Measurements from ENCODE around the gene SEPTIN5. TPM values are rescaled to one million over a fixed set of nuclear protein-coding genes. Genes with fewer than 3 reads are reported as not detected.
A peak's percentile ranks its signal among the peaks of the same experiment; 100 is the strongest.

The SEPTIN5 gene
- total and polyA plus RNA-seq, 9 of the 15 experiments (the other 6 are each of a cell fraction or from before 2014, with no cell fraction given): 0.03 to 195 (median 119) TPM

DNA sequence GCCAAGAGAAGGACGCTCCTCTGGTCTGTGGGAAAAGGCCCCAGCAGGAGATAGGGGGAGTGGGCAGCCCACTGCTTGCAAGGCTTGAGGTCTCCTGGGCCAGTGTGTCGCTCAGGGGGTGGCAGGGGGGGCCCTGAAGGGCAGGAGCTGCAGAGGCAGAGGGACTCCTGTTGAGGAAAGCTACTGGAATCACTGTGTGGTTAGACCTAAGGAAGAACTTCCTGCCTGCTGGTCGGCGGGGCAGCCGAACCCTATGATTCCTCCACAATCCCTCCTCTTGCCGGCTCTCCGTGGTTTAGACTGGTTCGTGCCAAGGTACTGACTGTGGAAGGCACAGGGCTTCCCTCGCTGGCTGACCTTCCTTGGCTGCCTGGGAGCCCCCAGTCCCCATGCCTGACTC, 15.2 kb downstream of the SEPTIN5 start:
- Histone ChIP-seq H3K27ac (ENCODE audit: extremely low read depth, low read depth, low read length) (no peak overlapping the region), H2AFZ (ENCODE audit: low read depth, low read length) (no peak overlapping the region)
- no peak for FAIRE-seq

More for the DNA sequence above, 15.2 kb downstream of the SEPTIN5 start:
- peaks cover 2% of the 10 kb centered on the region for H3K9me1 ChIP-seq (ENCODE audit: control insufficient read depth, insufficient read depth, low read length)
- 70% methylated on average over 9 of the region's 9 CpGs for WGBS (ENCODE audit: insufficient coverage, low coverage, missing lambda C conversion rate)
- intact Hi-C loops (cut with micrococcal nuclease): no loop called here
- H3K4me1 ChIP-seq (replicated peaks in 1 of 2; ENCODE audit: control insufficient read depth in 2 of 2, insufficient read depth in 2 of 2, low read length in 2 of 2): peaks cover 16 to 66% of the 10 kb centered on the region in 2 experiments
- ChIA-PET POLR2A (interaction anchor here (0.6 to 4.2 kb wide), 14 partner anchors 12 to 683 kb away, joined by 3 to 58 read pairs (median 6); partner anchors contain the start of genes GNB1L and RTL10), CTCF (ENCODE audit: low intra/inter-chr PET ratio) (interaction anchor here (0.7 to 5.6 kb wide), 5 partner anchors 24 to 284 kb away, joined by 3 to 156 read pairs (median 10); no protein-coding TSS in a partner anchor)
- no peak overlapping the region for H3K4me3 ChIP-seq
- no peak for ATAC-seq
- peaks cover 5% of the 10 kb centered on the region; the same call in 2 of the 3 replicates for H3K79me2 ChIP-seq (ENCODE audit: control insufficient read depth, insufficient read depth, low read length)
- in situ Hi-C loops (cut with MboI): loop anchor here (10.0 kb wide), 1 partner anchor 385 kb away; the partner anchor contains the start of genes RANBP1 and TRMT2A
- H3K9me3 ChIP-seq (replicated peaks; ENCODE audit: control insufficient read depth, insufficient read depth, low read depth, low read length): 0 out of 2 replicates have a peak, but pooled peaks cover 2% of the 10 kb centered on the region
- no TSS peak for BruUV-seq (replicated peaks)
- TF ChIP-seq, protein P1, sequence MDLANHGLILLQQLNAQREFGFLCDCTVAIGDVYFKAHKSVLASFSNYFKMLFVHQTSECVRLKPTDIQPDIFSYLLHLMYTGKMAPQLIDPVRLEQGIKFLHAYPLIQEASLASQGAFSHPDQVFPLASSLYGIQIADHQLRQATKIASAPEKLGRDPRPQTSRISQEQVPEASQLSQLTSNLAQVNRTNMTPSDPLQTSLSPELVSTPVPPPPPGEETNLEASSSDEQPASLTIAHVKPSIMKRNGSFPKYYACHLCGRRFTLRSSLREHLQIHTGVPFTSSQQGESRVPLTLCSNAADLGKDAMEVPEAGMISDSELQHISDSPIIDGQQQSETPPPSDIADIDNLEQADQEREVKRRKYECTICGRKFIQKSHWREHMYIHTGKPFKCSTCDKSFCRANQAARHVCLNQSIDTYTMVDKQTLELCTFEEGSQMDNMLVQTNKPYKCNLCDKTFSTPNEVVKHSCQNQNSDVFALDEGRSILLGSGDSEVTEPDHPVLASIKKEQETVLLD (IDR thresholded peaks at IDR 0.05): no peak
- no peak for TF ChIP-seq ZNF518B (CRISPR knock-in tag; IDR thresholded peaks at IDR 0.05)
- TF ChIP-seq TAF15 (IDR thresholded peaks at IDR 0.05; ENCODE audit: low read depth, low read length): 0 out of 2 replicates have a peak, but pooled peaks have one; percentile 64
- peak; percentile 57; the same call in 1 of the 2 replicates for TF ChIP-seq THAP12 (CRISPR knock-in tag; IDR thresholded peaks at IDR 0.05)
- TF ChIP-seq HDAC1 (IDR thresholded peaks at IDR 0.05): 0 out of 4 replicates have a peak, but pooled peaks of 1 of the 2 experiments have one; percentile 7
- 0 out of 2 replicates have a peak, but pooled peaks have one; percentile 9 for TF ChIP-seq ZBTB7A (IDR thresholded peaks at IDR 0.05; ENCODE audit: borderline replicate concordance, control insufficient read depth, low read depth, low read length)
- peak; percentile 7 for TF ChIP-seq SAP30 (IDR thresholded peaks at IDR 0.05; ENCODE audit: borderline replicate concordance, insufficient read depth, low read depth, low read length, poor library complexity, severe bottlenecking)
- TF ChIP-seq ATF7 (IDR thresholded peaks at IDR 0.05): no peak
- peak; percentile 53 for TF ChIP-seq BCOR (IDR thresholded peaks at IDR 0.05)
- H3K27me3 ChIP-seq (ENCODE audit: control insufficient read depth in 2 of 2, insufficient read depth in 2 of 2, low read length in 2 of 2): peaks cover 0 to 11% of the 10 kb centered on the region in 2 experiments; a peak in 2 of 5 replicates
- H4K20me1 ChIP-seq (replicated peaks; ENCODE audit: control insufficient read depth, insufficient read depth, low read length): peaks cover 11% of the 10 kb centered on the region; the same call in 1 of the 2 replicates
- no peak for DNase-seq (ENCODE audit: extremely low read depth in 1 of 4, low spot score in 3 of 4)
- no peak overlapping the region for H3K4me2 ChIP-seq (ENCODE audit: insufficient read depth, low read length)
- H3K36me3 ChIP-seq (ENCODE audit: control insufficient read depth, insufficient read depth, low read length): peaks cover 5% of the 10 kb centered on the region
- peak overlapping the region in 1 of 2 experiments; percentile 87; a peak in 2 of 4 replicates for H3K9ac ChIP-seq (ENCODE audit: insufficient read depth in 1 of 2, low read depth in 2 of 2, low read length in 2 of 2)
